ENCODE measurements around the gene PLCD3.
A peak's percentile ranks its signal among the peaks of the same experiment; 100 is the strongest.

The PLCD3 gene, protein sequence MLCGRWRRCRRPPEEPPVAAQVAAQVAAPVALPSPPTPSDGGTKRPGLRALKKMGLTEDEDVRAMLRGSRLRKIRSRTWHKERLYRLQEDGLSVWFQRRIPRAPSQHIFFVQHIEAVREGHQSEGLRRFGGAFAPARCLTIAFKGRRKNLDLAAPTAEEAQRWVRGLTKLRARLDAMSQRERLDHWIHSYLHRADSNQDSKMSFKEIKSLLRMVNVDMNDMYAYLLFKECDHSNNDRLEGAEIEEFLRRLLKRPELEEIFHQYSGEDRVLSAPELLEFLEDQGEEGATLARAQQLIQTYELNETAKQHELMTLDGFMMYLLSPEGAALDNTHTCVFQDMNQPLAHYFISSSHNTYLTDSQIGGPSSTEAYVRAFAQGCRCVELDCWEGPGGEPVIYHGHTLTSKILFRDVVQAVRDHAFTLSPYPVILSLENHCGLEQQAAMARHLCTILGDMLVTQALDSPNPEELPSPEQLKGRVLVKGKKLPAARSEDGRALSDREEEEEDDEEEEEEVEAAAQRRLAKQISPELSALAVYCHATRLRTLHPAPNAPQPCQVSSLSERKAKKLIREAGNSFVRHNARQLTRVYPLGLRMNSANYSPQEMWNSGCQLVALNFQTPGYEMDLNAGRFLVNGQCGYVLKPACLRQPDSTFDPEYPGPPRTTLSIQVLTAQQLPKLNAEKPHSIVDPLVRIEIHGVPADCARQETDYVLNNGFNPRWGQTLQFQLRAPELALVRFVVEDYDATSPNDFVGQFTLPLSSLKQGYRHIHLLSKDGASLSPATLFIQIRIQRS

DNA sequence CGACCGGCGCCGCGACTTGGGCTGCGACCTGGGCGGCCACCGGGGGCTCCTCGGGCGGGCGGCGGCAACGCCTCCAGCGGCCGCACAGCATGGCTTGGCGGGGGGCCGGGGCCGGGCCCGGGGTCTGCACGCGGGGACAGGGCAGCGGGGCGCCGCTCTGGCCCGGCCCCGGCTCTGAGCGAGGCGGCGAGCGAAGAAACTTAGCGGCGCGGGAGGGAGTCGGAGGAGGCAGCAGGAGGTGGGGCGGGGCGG lies at the start of gene PLCD3:
Gene PLCD3, minus strand, starts transcription at position 196 of the 252 bp plus-strand sequence. Its CDS starts 105 bp downstream, at position 91.
- H3K4me3 ChIP-seq (replicated peaks; ENCODE audit: low read depth, low read length), result peak within 1 kb of the TSS; percentile 82
- no peak for DNase-seq (ENCODE audit: low read depth)
- TF ChIP-seq, protein P1, sequence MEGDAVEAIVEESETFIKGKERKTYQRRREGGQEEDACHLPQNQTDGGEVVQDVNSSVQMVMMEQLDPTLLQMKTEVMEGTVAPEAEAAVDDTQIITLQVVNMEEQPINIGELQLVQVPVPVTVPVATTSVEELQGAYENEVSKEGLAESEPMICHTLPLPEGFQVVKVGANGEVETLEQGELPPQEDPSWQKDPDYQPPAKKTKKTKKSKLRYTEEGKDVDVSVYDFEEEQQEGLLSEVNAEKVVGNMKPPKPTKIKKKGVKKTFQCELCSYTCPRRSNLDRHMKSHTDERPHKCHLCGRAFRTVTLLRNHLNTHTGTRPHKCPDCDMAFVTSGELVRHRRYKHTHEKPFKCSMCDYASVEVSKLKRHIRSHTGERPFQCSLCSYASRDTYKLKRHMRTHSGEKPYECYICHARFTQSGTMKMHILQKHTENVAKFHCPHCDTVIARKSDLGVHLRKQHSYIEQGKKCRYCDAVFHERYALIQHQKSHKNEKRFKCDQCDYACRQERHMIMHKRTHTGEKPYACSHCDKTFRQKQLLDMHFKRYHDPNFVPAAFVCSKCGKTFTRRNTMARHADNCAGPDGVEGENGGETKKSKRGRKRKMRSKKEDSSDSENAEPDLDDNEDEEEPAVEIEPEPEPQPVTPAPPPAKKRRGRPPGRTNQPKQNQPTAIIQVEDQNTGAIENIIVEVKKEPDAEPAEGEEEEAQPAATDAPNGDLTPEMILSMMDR (IDR thresholded peaks at IDR 0.05; ENCODE audit: low read length, missing control alignments), result no peak

DNA sequence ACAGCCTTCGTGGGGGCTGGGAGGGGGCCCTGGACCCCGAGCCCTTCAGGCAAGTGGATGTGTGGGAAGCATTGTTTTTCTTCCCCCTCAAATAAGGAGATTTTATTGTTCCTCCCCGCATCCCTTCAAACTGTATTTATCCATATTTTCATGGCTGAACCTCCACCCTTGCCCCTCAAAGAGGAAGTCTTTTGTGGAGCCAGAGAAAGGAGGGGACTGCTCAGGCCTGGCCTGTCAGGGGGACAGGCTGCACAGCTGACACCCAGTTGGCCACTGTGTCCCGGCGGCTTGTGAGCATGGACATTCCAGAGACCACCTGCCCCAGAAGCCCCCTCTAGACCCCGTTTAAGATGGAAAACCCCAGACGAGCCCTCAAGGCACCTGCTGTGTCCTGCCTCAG lies 45.2 kb upstream of the PLCD3 start:
- DNase-seq (ENCODE audit: low read depth), result no peak
- H3K4me3 ChIP-seq (replicated peaks; ENCODE audit: low read depth, low read length), result no peak overlapping the region

DNA sequence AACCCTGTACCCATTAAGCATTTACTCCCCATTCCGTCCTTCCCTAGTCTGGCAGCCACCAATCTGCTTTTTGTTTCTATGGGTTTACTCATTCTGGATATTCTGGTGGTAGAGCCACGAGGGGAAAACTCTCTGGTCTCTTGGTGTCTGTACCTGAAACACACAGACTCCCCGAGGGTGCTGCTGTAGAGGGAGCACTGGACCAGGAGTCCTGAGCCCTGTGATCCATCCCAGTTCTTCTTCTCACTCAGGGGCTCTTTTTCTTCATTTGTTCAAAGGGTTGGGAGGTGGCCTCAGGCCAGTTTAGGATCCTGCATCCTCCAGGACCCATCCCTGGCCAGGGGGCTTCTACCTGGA lies 43.4 kb upstream of the PLCD3 start:
- H3K4me3 ChIP-seq (replicated peaks; ENCODE audit: low read depth, low read length), result no peak overlapping the region
- DNase-seq (ENCODE audit: low read depth), result no peak
- TF ChIP-seq, protein P1 (IDR thresholded peaks at IDR 0.05; ENCODE audit: low read length, missing control alignments), result no peak

More for the DNA sequence above, 45.2 kb upstream of the PLCD3 start:
- TF ChIP-seq, protein P1 (IDR thresholded peaks at IDR 0.05; ENCODE audit: low read length, missing control alignments), result no peak

DNA sequence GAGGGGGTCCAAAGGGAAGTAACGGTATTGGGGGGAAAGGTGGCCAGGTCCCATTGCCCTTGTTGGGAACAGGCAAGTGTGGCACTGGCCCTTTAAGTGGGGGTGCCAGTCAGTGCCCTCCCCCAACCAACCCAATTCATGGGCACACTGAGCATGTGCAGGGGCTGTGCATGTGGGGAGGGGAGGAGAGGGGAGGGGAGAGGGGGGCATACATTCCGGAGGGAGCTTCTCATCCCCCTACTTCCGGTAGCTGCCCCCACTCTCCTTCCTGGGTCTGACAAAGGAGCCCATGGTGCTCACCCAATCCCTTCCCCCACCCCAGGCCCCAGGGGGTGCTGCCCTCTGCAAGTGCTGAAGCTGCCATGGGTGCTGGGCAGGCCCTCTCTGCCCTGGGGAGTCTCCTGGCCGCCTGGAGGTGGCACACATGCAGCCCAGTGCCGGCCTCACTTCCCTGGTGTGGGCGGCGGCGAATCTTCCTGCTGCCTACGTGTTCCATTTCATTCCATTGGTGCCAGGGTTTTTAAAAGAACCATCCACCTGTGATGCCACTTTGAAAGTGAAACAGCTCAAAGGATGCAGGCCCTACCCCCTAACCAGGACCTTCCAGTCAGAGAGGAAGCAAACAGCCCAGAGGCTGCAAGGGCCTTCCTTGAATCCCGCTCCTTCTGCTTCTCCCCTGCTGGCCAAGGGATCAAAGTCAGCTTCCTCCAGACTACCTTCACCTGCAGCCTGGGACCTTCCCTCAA lies 40.4 kb upstream of the PLCD3 start:
- TF ChIP-seq, protein P1 (IDR thresholded peaks at IDR 0.05; ENCODE audit: low read length, missing control alignments), result no peak
- DNase-seq (ENCODE audit: low read depth), result peak; percentile 61
- H3K4me3 ChIP-seq (replicated peaks; ENCODE audit: low read depth, low read length), result no peak overlapping the region

DNA sequence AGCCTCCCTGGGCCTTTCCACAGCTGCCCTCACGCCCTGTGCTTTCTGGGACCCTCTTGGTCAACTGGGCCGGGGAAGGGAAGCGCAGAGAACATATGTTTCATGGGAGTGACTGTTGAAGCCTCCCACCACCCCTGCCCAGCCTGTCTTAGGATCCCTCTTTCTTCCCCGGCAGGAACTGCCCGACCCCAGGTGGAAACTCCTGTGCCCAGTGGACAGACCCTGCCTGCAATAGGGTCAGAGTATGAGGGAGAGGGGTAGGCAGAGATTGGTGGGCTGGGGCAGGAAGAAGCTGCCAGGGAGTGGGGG lies 39.9 kb upstream of the PLCD3 start:
- no peak for DNase-seq (ENCODE audit: low read depth)
- no peak overlapping the region for H3K4me3 ChIP-seq (replicated peaks; ENCODE audit: low read depth, low read length)
- TF ChIP-seq, protein P1 (IDR thresholded peaks at IDR 0.05; ENCODE audit: low read length, missing control alignments), result no peak

DNA sequence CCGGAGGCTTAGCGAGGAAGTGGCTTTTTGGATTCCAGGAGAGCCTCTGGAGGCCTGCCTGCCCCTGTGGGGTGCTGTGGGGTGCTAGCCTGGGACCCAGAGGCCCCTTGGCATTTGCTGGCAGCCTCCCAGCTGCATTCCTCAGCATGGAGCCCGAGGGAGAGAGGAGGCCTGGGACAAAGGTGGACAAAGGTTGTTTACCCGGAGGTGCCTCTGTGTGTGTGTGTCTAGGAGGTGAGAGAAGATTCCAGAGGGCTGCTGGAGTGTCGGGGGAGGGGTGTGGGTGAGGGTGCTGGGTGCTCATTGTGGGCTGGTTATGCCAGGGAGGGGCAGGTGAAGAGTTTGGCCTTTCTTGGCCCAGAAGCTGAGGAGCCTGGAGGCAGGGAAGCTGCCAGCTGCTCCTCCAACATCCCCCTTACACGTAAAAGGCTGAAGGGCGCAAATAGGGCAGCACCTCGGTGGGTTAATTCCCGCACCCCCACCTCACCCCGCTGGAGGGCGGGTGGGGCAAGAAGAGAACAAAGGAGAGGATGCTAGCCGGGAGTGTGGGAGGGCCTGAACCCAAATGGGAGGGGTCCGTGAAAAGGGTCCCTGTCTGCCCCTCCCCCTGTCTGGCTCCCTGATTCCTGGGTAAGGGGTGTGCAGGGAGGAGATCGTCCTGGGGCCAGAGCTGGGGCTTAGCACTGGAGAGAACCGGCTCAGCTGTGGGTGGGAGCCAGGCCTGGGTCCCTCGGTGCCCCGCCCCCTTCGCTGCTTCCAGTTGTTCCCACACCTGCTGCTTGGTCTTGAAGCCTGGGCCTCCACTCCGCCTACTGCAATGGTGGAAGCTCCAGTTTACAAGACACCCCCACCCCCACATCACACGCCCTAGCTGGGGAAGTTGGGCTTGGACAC lies 39.3 kb upstream of the PLCD3 start:
- DNase-seq (ENCODE audit: low read depth), result no peak
- H3K4me3 ChIP-seq (replicated peaks; ENCODE audit: low read depth, low read length), result no peak overlapping the region
- TF ChIP-seq, protein P1 (IDR thresholded peaks at IDR 0.05; ENCODE audit: low read length, missing control alignments), result no peak

Measured in fibroblast of pulmonary artery (primary cell).